Large intestine (tissue), 3 donors: ENCODE measurements around the gene FREM3. TPM values are rescaled to one million over a fixed set of nuclear protein-coding genes. Genes with fewer than 3 reads are reported as not detected.
"Not testable (repeated sequence)": the region's sequence is repeated elsewhere in the genome, so short reads cannot be mapped to it uniquely, and the experiment has no call there.

ENCODE experiments used
- DNase-seq, 2 donors: peaks; one replicate each; pipeline versions ENCODE4 v3.0.0 to v3.0.0-alpha.2; 2013
- H3K27ac ChIP-seq: one replicate; pipeline ENCODE4 v1.5.1; 2013; ENCODE audit warnings: low read length
- H3K27me3 ChIP-seq: 2 replicates; pipeline ENCODE4 v1.6.1; 2013; ENCODE audit warnings: low read length; ENCODE audit not compliant: control insufficient read depth, insufficient read depth
- H3K36me3 ChIP-seq: 2 replicates; pipeline ENCODE4 v1.6.1; 2013; ENCODE audit warnings: low read length; ENCODE audit not compliant: control insufficient read depth, insufficient read depth
- H3K4me1 ChIP-seq: one replicate; pipeline ENCODE4 v1.6.1; 2013; ENCODE audit warnings: low read length; ENCODE audit not compliant: control insufficient read depth, insufficient read depth
- H3K4me3 ChIP-seq: one replicate; pipeline ENCODE4 v1.5.1; 2013; ENCODE audit warnings: low read length
- H3K9me3 ChIP-seq: one replicate; pipeline ENCODE4 v1.6.1; 2013; ENCODE audit warnings: mild to moderate bottlenecking, low read depth, low read length, moderate library complexity; ENCODE audit not compliant: control insufficient read depth
- WGBS: methylation state at CpG from one replicate; pipeline ENCODE4 v1.1.5; 2013; ENCODE audit warnings: low lambda C conversion rate; ENCODE audit not compliant: insufficient coverage; 5-methylcytosine and 5-hydroxymethylcytosine counted together
- polyA plus RNA-seq: library from polyadenylated mRNA; unstranded; fragments of 120-200 nt; gene quantifications from one replicate; pipeline ENCODE4 v1.2.1, GENCODE V29; 2013

The FREM3 gene
- polyA plus RNA-seq, 1 donor = 0.16 TPM

DNA sequence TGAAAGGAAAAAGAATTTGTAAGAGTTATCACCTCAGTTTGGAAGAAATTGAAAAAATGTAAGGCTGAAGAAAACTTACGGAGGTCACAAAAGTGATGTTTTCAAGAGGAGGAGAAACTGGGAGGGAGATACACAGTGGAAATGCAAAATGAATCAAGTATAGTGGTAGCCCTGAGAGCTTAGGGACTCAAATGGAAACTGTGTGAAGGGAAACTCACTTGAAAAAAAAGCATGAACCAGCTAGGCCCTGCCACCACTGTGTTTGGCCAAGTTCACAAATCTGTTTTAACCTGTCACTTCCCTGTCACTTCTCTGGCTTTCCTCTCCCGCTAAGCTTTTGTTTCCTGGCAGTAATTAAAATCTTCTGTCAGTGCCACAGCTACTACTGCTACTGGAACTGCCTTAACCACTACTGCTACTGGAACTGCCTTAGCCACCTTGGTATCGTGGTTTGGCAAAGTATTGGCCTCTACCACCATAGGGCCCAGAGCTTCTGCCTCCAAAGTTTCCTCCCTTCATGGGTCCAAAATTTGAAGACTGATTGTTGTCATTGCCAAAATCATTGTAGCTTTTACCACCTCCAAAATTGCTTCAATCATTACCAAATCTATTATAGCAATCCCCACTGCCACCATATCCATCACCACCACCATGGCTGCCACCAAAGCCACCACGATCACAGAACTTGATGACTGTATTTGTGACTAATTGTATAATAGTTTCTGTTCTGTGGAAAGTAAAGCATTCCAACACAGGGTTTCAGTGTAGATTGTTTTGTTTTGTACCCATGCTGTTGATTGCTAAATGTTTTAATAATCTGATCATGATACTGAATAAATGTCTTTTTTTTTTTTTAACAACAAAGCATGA, 145.5 kb downstream of the FREM3 start:
- Histone ChIP-seq H3K27ac (no peak overlapping the region), H3K4me1 (peaks cover 6% of the 10 kb centered on the region), H3K27me3 (no peaks in the 10 kb centered on the region), H3K9me3 (no peaks in the 10 kb centered on the region), H3K36me3 (peaks cover 14% of the 10 kb centered on the region), H3K4me3 (no peak overlapping the region)
- WGBS = 100% methylated on average over 1 of the region's 4 CpGs
- no peak for DNase-seq

- H3K27ac ChIP-seq = no peak overlapping the region
- H3K9me3 ChIP-seq = no peaks in the 10 kb centered on the region
- H3K27me3 ChIP-seq = no peaks in the 10 kb centered on the region
- no peaks in the 10 kb centered on the region for H3K4me1 ChIP-seq
- 70% methylated on average over 2 of the region's 2 CpGs for WGBS
- peaks cover 44% of the 10 kb centered on the region for H3K36me3 ChIP-seq
- no peak for DNase-seq
- no peak overlapping the region for H3K4me3 ChIP-seq
Observed at GRCh38 chr4:143549928-143550327, 150.5 kb downstream of the FREM3 start.

DNA sequence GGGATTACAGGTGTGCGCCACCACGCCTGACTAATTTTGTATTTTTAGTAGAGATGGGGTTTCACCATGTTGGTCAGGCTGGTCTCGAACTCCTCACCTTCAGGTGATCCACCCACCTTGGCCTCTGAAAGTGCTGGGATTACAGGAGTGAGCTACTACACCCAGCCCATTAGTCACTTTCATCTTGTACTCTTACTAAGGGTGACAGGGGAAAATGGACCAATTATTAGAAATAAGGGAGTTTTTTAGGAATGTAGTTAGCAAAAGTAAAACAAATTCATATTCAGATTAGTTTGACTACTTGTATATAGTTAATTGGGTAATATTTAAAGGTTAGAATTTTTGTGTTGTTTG, 160.8 kb downstream of the FREM3 start:
- WGBS = no CpG with 5 or more reads among the region's 3 CpGs
- DNase-seq = no peak
- H3K27me3 ChIP-seq = no peaks in the 10 kb centered on the region
- no peaks in the 10 kb centered on the region for H3K4me1 ChIP-seq
- H3K27ac ChIP-seq = no peak overlapping the region
- no peak overlapping the region for H3K4me3 ChIP-seq
- no peaks in the 10 kb centered on the region for H3K9me3 ChIP-seq
- H3K36me3 ChIP-seq = peaks cover 81% of the 10 kb centered on the region

GRCh38 chr4:143538979-143539669, 161.4 kb downstream of the FREM3 start:
- no peak for DNase-seq
- Histone ChIP-seq H3K27ac (no peak overlapping the region), H3K4me3 (no peak overlapping the region), H3K27me3 (no peaks in the 10 kb centered on the region), H3K9me3 (no peaks in the 10 kb centered on the region), H3K36me3 (peaks cover 81% of the 10 kb centered on the region), H3K4me1 (no peaks in the 10 kb centered on the region)
- WGBS = no CpG with 5 or more reads among the region's 4 CpGs

DNA sequence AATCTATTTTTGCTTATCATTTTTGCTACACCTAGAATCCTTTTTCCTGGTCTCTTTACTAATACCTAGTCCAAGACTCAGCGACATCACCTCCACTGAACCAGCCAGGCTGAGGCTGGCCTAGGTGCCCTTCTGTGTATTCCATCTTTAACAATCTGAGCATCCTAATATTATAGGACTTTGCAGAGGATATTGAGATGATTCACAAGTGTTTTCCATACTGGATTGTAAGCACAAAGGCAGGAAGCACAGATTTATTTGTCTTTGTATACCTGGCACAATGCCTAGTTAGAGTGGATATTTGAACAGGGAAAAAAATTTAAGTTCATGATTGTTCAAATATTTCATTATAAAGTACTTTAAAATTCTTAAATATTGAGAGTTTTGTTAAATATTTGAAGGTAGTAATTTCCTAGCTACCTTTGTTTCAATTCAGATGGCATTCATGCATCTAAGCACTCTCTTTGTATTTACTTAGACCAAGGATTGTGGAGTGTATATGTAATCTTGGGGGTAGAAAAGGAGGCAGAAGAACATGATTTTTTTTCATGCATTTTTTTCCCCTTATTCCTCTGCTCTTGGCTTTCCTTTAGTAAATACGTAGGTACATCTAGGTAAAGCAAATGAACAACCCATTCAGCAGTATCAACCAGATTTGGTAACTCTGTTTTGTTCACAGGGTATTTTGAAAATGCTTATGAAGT, 168.5 kb downstream of the FREM3 start:
- no peaks in the 10 kb centered on the region for H3K27me3 ChIP-seq
- 100% methylated on average over 1 of the region's 2 CpGs for WGBS
- H3K27ac ChIP-seq = no peak overlapping the region
- H3K4me3 ChIP-seq = no peak overlapping the region
- H3K9me3 ChIP-seq = no peaks in the 10 kb centered on the region
- DNase-seq = no peak
- H3K4me1 ChIP-seq = no peaks in the 10 kb centered on the region
- H3K36me3 ChIP-seq = peaks cover 67% of the 10 kb centered on the region

DNA sequence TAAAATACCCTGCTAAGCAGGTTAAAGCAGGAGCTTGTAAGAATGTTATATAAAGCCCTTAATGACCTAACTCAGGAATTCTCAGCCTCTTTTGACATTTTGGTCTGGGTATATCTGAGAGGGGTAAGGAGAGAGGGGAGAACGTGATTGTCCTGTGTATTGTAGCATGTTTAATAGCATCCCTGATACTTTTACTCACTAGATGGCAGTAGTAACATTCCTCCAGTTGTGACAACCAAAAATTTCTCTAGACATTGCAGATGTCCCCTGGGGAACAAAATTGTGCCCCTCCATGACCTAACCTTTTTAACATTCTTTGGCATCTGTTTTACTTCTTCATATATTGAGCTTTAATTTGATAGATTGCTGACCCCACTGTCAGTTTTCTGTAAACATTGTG, 169.1 kb downstream of the FREM3 start:
- H3K27ac ChIP-seq = no peak overlapping the region
- H3K4me1 ChIP-seq = no peaks in the 10 kb centered on the region
- no CpG with 5 or more reads among the region's 1 CpG for WGBS

DNA sequence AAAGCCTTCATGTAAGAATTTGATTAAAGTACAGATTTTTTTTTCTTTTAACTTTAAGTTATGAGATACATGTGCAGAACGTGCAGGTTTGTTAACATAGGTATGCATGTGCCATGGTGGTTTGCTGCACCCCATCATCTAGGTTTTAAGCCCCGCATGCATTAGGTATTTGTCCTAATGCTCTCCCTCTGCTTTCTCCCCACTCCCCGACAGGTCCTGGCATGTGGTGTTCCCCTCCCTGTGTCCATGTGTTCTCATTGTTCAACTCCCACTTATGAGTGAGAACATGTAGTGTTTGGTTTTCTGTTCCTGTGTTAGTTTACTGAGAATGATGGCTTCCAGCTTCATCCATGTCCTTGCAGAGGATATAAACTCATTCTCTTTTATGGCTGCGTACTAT, 172.4 kb downstream of the FREM3 start:
- H3K9me3 ChIP-seq, H3K4me3 ChIP-seq, DNase-seq, H3K27me3 ChIP-seq, H3K4me1 ChIP-seq, H3K27ac ChIP-seq: not testable (repeated sequence)
- whole genome bisulfite sequencing = no CpG with 5 or more reads among the region's 4 CpGs
- peaks cover 56% of the 10 kb centered on the region for H3K36me3 ChIP-seq

More for the DNA sequence above, 169.1 kb downstream of the FREM3 start:
- Histone ChIP-seq H3K36me3 (peaks cover 65% of the 10 kb centered on the region), H3K27me3 (no peaks in the 10 kb centered on the region), H3K9me3 (no peaks in the 10 kb centered on the region), H3K4me3 (no peak overlapping the region)
- DNase-seq = no peak

Other genes starting within 250 kb of the FREM3 start
- gene SMARCA5, start 187.0 kb downstream of the FREM3 start, polyA plus RNA-seq = 46.3 TPM
- 0.70 TPM for gene GYPE, start 204.9 kb upstream of the FREM3 start, polyA plus RNA-seq